ENCODE results near the gene CTBP1. TPM values are rescaled to one million over a fixed set of nuclear protein-coding genes. Genes with fewer than 3 reads are reported as not detected.

Gene CTBP1
- total RNA-seq, 1 experiment from 2014 or later = 153 TPM

GRCh38 chr4:1170976-1171310 is 78.0 kb downstream of the CTBP1 start:
- no peak overlapping the region for H2AFZ ChIP-seq
- POLR2A ChIA-PET (ENCODE audit: unreplicated experiment) = no interaction called here
- no peaks in the 10 kb centered on the region for H3K9me2 ChIP-seq (ENCODE audit: insufficient read depth)
- BruUV-seq (replicated peaks) = no TSS peak
- no peaks in the 10 kb centered on the region for H3K4me1 ChIP-seq (replicated peaks; ENCODE audit: insufficient read depth)
- CTCF ChIA-PET = no interaction called here
- no peak for TF ChIP-seq EZH2 (IDR thresholded peaks at IDR 0.05; ENCODE audit: low read depth)
- no peak for TF ChIP-seq CTCF (conservative IDR thresholded peaks at IDR 0.05)
- H3K27ac ChIP-seq = no peak overlapping the region
- H3K27me3 ChIP-seq (ENCODE audit: insufficient read depth, low read depth) = peaks cover 5% of the 10 kb centered on the region
- no peaks in the 10 kb centered on the region for H3K36me3 ChIP-seq (ENCODE audit: low read depth)
- no peaks in the 10 kb centered on the region for H4K20me1 ChIP-seq (ENCODE audit: insufficient read depth)
- no peaks in the 10 kb centered on the region; the same call in 1 of the 2 replicates for H3F3A ChIP-seq (ENCODE audit: insufficient read depth, low read depth)
- H3K4me3 ChIP-seq = no peak overlapping the region
- no peak for DNase-seq
- H3K79me2 ChIP-seq (ENCODE audit: low read depth) = no peaks in the 10 kb centered on the region
- no peak overlapping the region for H3K4me2 ChIP-seq
- no peaks in the 10 kb centered on the region for H3K9me3 ChIP-seq (ENCODE audit: insufficient read depth, low read depth)
- intact Hi-C loops (cut with micrococcal nuclease; ENCODE audit: unreplicated experiment) = no loop called here

- no peaks in the 10 kb centered on the region; the same call in 1 of the 2 replicates for H3F3A ChIP-seq (ENCODE audit: insufficient read depth, low read depth)
- H3K9me2 ChIP-seq (ENCODE audit: insufficient read depth) = no peaks in the 10 kb centered on the region
- H3K4me1 ChIP-seq (replicated peaks; ENCODE audit: insufficient read depth) = no peaks in the 10 kb centered on the region
- no peak overlapping the region for H3K27ac ChIP-seq
- DNase-seq = no peak
- no peaks in the 10 kb centered on the region for H4K20me1 ChIP-seq (ENCODE audit: insufficient read depth)
- TF ChIP-seq CTCF (conservative IDR thresholded peaks at IDR 0.05) (no peak), EZH2 (IDR thresholded peaks at IDR 0.05; ENCODE audit: low read depth) (no peak)
- H2AFZ ChIP-seq = no peak overlapping the region
- H3K27me3 ChIP-seq (ENCODE audit: insufficient read depth, low read depth) = peaks cover 8% of the 10 kb centered on the region
- no peak overlapping the region for H3K4me2 ChIP-seq
- BruUV-seq (replicated peaks) = no TSS peak
- no peaks in the 10 kb centered on the region for H3K79me2 ChIP-seq (ENCODE audit: low read depth)
- CTCF ChIA-PET = no interaction called here
- no peak overlapping the region for H3K4me3 ChIP-seq
- intact Hi-C loops (cut with micrococcal nuclease; ENCODE audit: unreplicated experiment) = no loop called here
- H3K9me3 ChIP-seq (ENCODE audit: insufficient read depth, low read depth) = no peaks in the 10 kb centered on the region
- no peaks in the 10 kb centered on the region for H3K36me3 ChIP-seq (ENCODE audit: low read depth)
- POLR2A ChIA-PET (ENCODE audit: unreplicated experiment) = no interaction called here
Measured at GRCh38 chr4:1170156-1170975, 78.6 kb downstream of the CTBP1 start.

GRCh38 chr4:1169691-1170096 is 79.2 kb downstream of the CTBP1 start:
- Histone ChIP-seq H3K9me3 (ENCODE audit: insufficient read depth, low read depth) (no peaks in the 10 kb centered on the region), H3K4me2 (no peak overlapping the region), H3F3A (ENCODE audit: insufficient read depth, low read depth) (no peaks in the 10 kb centered on the region; the same call in 1 of the 2 replicates), H3K79me2 (ENCODE audit: low read depth) (no peaks in the 10 kb centered on the region), H3K9me2 (ENCODE audit: insufficient read depth) (no peaks in the 10 kb centered on the region), H3K4me1 (replicated peaks; ENCODE audit: insufficient read depth) (no peaks in the 10 kb centered on the region), H2AFZ (no peak overlapping the region), H3K27ac (no peak overlapping the region), H3K4me3 (no peak overlapping the region), H4K20me1 (ENCODE audit: insufficient read depth) (no peaks in the 10 kb centered on the region), H3K27me3 (ENCODE audit: insufficient read depth, low read depth) (peaks cover 8% of the 10 kb centered on the region), H3K36me3 (ENCODE audit: low read depth) (no peaks in the 10 kb centered on the region)
- ChIA-PET POLR2A (ENCODE audit: unreplicated experiment) (no interaction called here), CTCF (no interaction called here)
- DNase-seq = no peak
- no TSS peak for BruUV-seq (replicated peaks)
- no peak for TF ChIP-seq EZH2 (IDR thresholded peaks at IDR 0.05; ENCODE audit: low read depth)
- TF ChIP-seq CTCF (conservative IDR thresholded peaks at IDR 0.05) = no peak
- intact Hi-C loops (cut with micrococcal nuclease; ENCODE audit: unreplicated experiment) = loop anchor here (5.0 kb wide), 1 partner anchor 78 kb away; the partner anchor contains the start of gene CTBP1
